ENCODE data around the gene TEDDM1. TPM values are rescaled to one million over a fixed set of nuclear protein-coding genes. Genes with fewer than 3 reads are reported as not detected.
"Not testable (repeated sequence)": the region's sequence is repeated elsewhere in the genome, so short reads cannot be mapped to it uniquely, and the experiment has no call there.

Gene TEDDM1, protein sequence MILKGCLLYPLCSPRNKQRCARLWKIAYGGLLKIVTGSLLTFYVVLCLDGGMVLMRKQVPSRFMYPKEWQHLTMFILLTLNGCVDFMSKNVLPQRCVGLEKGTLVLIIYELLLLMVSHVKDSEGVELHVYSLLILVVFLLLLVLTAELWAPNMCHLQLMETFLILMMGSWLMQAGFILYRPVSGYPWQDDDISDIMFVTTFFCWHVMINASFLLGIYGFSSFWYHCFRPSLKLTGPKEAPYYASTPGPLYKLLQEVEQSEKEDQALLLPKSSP
- not detected for total RNA-seq (ENCODE audit: unreplicated experiment)
- long read RNA-seq, result 0 reads

GRCh38 chr1:182400567-182400966, at the start of gene TEDDM1:
TEDDM1 (minus strand) TSS chr1:182400667; CDS start chr1:182400485, 182 bp downstream.
- no peak within 1 kb of the TSS for H3K27ac Mint-ChIP-seq (ENCODE audit: unreplicated experiment)
- H3K4me3 Mint-ChIP-seq (ENCODE audit: unreplicated experiment), result no peak within 1 kb of the TSS
- no peaks in the 10 kb centered on the region for H3K4me1 Mint-ChIP-seq (ENCODE audit: low read depth, unreplicated experiment)
- no peaks in the 10 kb centered on the region for H3K27me3 Mint-ChIP-seq (ENCODE audit: unreplicated experiment)
- DNase-seq, result no peak
- H3K9me3 Mint-ChIP-seq (ENCODE audit: unreplicated experiment), result peaks cover 2% of the 10 kb centered on the region
- peaks cover 7% of the 10 kb centered on the region for H3K36me3 Mint-ChIP-seq (ENCODE audit: unreplicated experiment)
- TF ChIP-seq, protein P1, sequence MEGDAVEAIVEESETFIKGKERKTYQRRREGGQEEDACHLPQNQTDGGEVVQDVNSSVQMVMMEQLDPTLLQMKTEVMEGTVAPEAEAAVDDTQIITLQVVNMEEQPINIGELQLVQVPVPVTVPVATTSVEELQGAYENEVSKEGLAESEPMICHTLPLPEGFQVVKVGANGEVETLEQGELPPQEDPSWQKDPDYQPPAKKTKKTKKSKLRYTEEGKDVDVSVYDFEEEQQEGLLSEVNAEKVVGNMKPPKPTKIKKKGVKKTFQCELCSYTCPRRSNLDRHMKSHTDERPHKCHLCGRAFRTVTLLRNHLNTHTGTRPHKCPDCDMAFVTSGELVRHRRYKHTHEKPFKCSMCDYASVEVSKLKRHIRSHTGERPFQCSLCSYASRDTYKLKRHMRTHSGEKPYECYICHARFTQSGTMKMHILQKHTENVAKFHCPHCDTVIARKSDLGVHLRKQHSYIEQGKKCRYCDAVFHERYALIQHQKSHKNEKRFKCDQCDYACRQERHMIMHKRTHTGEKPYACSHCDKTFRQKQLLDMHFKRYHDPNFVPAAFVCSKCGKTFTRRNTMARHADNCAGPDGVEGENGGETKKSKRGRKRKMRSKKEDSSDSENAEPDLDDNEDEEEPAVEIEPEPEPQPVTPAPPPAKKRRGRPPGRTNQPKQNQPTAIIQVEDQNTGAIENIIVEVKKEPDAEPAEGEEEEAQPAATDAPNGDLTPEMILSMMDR (IDR thresholded peaks at IDR 0.05; ENCODE audit: partially characterized antibody, unreplicated experiment), result no peak

DNA sequence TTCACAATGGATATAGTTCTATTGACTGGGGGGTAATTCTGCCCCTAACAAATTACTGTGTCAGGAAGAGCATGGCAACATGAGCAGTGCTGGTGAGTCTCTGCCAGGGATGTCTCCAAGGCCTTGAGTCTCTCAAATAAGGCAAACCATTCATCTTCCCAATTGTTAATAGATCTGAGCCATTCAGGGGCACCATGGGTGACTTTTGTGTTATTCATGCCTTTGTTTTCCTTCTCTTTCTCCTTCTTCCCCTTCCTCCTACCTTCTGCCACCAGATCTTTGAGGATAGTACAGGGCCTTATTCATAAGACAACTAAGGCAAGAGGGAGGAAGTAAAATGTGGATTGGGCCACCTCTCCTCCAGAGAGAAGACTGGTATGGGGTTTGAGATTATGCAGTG, 49.6 kb upstream of the TEDDM1 start, which contains the start of gene RGSL1:
Gene RGSL1, plus strand, starts transcription at position 60 of the 400 bp plus-strand sequence. Its CDS starts 20 bp downstream, at position 80.
- no peaks in the 10 kb centered on the region for H3K4me1 Mint-ChIP-seq (ENCODE audit: low read depth, unreplicated experiment)
- no peak for DNase-seq
- no peak within 1 kb of the TSS for H3K27ac Mint-ChIP-seq (ENCODE audit: unreplicated experiment)
- no peaks in the 10 kb centered on the region for H3K9me3 Mint-ChIP-seq (ENCODE audit: unreplicated experiment)
- H3K27me3 Mint-ChIP-seq (ENCODE audit: unreplicated experiment), result peaks cover 5% of the 10 kb centered on the region
- TF ChIP-seq, protein P1 (IDR thresholded peaks at IDR 0.05; ENCODE audit: partially characterized antibody, unreplicated experiment), result no peak
- peaks cover 3% of the 10 kb centered on the region for H3K36me3 Mint-ChIP-seq (ENCODE audit: unreplicated experiment)
- no peak within 1 kb of the TSS for H3K4me3 Mint-ChIP-seq (ENCODE audit: unreplicated experiment)

DNA sequence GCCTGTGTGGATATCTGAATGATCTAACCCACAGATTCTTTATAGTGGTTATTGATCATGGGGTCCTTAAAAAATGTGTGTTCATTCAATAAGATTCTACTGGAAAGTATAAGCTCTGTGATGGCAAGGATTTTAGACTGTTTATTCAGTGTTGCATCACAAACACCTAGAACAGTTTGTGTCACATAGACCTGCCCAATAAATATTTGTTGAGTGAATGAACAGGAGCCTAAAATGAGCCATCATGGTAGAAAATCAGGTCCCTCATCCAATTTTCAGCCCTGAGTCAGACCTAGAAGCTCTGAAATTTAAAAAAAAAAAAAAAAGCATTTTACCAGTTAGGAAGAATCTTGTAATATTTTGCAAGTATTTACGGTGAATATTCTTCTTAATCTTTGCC, 47.2 kb upstream of the TEDDM1 start:
- TF ChIP-seq, protein P1 (IDR thresholded peaks at IDR 0.05; ENCODE audit: partially characterized antibody, unreplicated experiment), result no peak
- Mint-ChIP-seq H3K36me3 (ENCODE audit: unreplicated experiment) (peaks cover 3% of the 10 kb centered on the region), H3K4me1 (ENCODE audit: low read depth, unreplicated experiment) (no peaks in the 10 kb centered on the region), H3K27ac (ENCODE audit: unreplicated experiment) (no peak overlapping the region), H3K9me3 (ENCODE audit: unreplicated experiment) (no peaks in the 10 kb centered on the region), H3K4me3 (ENCODE audit: unreplicated experiment) (no peak overlapping the region), H3K27me3 (ENCODE audit: unreplicated experiment) (peaks cover 7% of the 10 kb centered on the region)
- no peak for DNase-seq

DNA sequence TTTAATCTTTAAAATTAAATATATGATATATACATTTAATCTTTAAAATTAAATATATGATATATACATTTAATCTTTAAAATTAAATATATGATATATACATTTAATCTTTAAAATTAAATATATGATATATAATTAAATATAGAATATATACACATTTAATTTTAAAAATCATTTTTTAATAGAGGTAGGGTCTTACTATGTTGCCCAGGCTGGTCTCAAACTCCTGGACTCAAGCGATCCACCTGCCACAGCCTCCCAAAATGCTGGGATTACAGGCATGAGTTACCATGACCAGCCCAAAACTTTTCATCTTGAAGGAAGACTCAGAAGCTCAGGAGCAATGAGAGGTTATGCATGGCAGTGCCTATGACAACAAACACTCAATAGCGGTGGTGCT, 46.7 kb upstream of the TEDDM1 start:
- H3K4me1 Mint-ChIP-seq (ENCODE audit: low read depth, unreplicated experiment); H3K27me3 Mint-ChIP-seq (ENCODE audit: unreplicated experiment); H3K4me3 Mint-ChIP-seq (ENCODE audit: unreplicated experiment); H3K9me3 Mint-ChIP-seq (ENCODE audit: unreplicated experiment); DNase-seq; H3K27ac Mint-ChIP-seq (ENCODE audit: unreplicated experiment); H3K36me3 Mint-ChIP-seq (ENCODE audit: unreplicated experiment): not testable (repeated sequence)

DNA sequence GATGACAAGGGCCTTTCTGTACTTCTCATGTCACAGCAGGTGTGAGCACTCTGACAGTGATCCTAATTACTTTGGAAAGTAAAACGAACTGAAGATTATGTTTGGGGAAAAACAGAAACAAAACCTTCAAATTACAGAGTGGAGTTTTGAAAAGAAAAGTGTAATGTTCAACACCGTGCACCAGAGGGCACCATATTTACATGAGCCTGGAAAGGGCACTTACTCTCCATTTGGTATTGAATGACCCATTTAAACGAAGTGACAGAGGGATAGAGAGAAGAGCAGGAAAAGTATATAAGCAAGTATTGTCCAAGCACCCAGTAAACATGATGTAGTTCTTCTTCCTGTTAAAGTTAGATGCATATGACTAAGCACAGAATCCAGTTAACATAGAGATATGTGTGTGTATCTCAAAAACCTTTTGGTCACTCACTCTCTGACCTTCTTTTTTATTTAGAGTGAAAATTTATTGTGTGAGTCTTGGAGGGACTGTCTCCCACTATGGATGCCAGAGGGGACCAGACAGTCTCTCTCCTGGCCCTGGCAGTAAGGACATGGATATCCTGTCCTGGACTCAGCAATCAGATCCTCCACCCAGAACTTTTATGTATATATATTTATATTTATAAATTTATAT, 45.7 kb upstream of the TEDDM1 start:
- no peaks in the 10 kb centered on the region for H3K9me3 Mint-ChIP-seq (ENCODE audit: unreplicated experiment)
- no peaks in the 10 kb centered on the region for H3K36me3 Mint-ChIP-seq (ENCODE audit: unreplicated experiment)
- no peak for DNase-seq
- TF ChIP-seq, protein P1 (IDR thresholded peaks at IDR 0.05; ENCODE audit: partially characterized antibody, unreplicated experiment), result peak; percentile 84
- peaks cover 4% of the 10 kb centered on the region for H3K27me3 Mint-ChIP-seq (ENCODE audit: unreplicated experiment)
- H3K27ac Mint-ChIP-seq (ENCODE audit: unreplicated experiment), result no peak overlapping the region
- no peak overlapping the region for H3K4me3 Mint-ChIP-seq (ENCODE audit: unreplicated experiment)
- no peaks in the 10 kb centered on the region for H3K4me1 Mint-ChIP-seq (ENCODE audit: low read depth, unreplicated experiment)
